GM19463 (cell line): Measurements from ENCODE around the gene SIKE1.
"Not testable (repeated sequence)": the region's sequence is repeated elsewhere in the genome, so short reads cannot be mapped to it uniquely, and the experiment has no call there.

Experiments used
- ATAC-seq: cut with Tn5 transposase; IDR thresholded peaks from one replicate; pipeline ENCODE4 v1.9.1; 2021; ENCODE audit warnings: mild to moderate bottlenecking, moderate library complexity; ENCODE audit not compliant: unreplicated experiment

SIKE1 gene

GRCh38 chr1:114780344-114781226, at the start of gene SIKE1:
TSS of gene SIKE1 (minus strand) at chr1:114780685. CDS start at chr1:114780607, 78 bp downstream.
- ATAC-seq = peak; percentile 99

GRCh38 chr1:114830075-114830474, 49.6 kb upstream of the SIKE1 start:
- not testable (repeated sequence) for ATAC-seq

GRCh38 chr1:114828251-114828650, 47.8 kb upstream of the SIKE1 start:
- ATAC-seq = no peak

DNA sequence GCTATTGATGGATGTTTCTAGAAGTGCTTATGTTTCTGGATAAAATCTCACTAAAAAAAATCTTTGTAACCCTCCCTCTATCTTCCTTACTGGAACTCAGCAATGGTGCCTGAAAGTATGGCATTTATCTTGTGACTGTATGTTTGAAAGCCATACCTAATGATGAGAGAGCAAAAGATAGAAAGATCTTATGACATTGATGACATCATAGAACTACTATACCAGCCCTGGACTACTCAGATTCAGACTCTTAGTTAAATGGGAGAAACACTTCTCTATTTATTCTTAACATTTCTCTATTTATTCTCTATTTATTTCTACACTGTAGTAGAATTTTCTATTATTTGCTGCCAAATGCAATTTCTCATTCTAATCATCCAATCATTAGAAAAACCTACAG, 41.5 kb upstream of the SIKE1 start:
- no peak for ATAC-seq

DNA sequence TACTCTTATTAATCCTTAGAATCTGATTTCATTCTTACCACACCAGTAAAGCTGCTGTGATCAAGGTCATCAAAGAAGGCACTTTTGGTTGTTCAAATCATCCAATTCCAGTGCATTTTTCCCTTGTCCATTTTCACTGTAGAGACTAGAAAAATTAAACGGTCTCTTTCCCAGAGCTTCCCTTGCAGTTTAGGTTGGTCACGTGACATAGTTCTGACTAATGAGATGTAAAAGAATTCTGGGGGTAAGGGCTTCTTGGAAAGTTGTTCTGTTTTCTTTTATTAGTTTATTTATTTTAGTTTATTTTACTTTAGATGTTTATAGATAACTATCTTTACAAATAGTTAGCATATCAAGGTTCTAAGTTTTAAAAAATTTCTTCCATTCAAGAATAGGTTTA, 39.9 kb upstream of the SIKE1 start:
- ATAC-seq = no peak

DNA sequence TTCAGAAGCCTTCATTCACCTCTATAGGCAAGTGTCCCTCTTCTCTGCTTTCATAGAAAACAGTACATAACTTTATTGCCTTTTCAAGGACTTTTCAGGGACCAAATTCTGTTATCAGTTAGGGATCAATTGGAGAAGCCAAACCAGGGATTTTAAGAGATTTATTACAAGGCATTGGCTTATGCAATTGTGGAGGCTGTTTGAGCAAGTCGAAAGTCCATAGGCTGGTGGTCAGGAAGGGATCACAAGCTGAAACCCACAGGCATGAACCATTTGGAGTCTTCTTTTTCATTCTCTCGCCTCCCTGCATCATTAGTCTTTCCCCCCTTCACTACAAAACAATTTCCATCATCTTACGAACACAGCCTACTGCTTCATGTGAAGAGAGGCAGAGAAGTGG, 39.4 kb upstream of the SIKE1 start:
- ATAC-seq = no peak

DNA sequence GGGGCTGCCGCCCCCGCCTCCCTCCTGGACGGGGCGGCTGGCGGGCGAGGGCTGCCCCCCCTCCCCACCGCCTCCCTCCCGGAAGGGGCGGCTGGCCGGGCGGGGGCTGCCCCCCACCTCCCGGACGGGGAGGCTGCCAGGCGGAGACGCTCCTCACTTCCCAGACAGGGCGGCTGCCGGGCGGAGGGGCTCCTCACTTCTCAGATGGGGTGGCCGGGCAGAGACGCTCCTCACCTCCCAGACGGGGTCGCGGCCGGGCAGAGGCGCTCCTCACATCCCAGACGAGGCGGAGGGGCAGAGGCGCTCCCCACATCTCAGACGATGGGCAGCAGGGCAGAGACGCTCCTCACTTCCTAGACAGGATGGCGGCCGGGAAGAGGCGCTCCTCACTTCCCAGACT, 24.0 kb upstream of the SIKE1 start:
- ATAC-seq = not testable (repeated sequence)

GRCh38 chr1:114803001-114803400, 22.5 kb upstream of the SIKE1 start:
- ATAC-seq = peak; percentile 76

- ATAC-seq = no peak
Observed at GRCh38 chr1:114794038-114794437, 13.6 kb upstream of the SIKE1 start.

DNA sequence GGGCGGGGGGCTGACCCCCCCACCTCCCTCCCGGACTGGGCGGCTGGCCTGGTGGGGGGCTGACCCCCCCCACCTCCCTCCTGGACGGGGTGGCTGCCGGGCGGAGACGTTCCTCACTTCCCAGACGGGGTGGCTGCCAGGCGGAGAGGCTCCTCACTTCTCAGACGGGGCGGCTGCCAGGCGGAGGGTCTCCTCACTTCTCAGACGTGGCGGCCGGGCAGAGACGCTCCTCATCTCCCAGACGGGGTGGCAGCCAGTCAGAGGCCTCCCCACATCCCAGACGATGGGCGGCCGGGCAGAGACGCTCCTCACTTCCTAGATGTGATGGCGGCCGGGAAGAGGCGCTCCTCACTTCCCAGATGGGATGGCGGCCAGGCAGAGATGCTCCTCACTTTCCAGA, 10.1 kb upstream of the SIKE1 start:
- ATAC-seq = not testable (repeated sequence)

DNA sequence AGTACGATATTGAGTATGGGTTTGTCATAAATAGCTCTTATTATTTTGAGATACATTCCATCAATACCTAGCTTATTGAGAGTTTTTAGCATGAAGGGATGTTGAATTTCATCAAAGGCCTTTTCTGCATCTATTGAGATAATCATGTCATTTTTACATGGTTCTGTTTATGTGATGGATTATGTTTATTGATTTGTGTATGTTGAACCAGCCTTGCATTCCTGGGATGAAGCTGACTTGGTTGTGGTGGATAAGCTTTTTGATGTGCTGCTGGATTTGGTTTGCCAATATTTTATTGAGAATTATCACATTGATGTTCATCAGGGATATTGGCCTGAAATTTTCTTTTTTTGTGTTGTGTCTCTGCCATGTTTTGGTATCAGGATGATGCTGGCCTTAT, 6.0 kb upstream of the SIKE1 start:
- ATAC-seq = not testable (repeated sequence)

GRCh38 chr1:114782476-114782875, 2.0 kb upstream of the SIKE1 start:
- no peak for ATAC-seq

DNA sequence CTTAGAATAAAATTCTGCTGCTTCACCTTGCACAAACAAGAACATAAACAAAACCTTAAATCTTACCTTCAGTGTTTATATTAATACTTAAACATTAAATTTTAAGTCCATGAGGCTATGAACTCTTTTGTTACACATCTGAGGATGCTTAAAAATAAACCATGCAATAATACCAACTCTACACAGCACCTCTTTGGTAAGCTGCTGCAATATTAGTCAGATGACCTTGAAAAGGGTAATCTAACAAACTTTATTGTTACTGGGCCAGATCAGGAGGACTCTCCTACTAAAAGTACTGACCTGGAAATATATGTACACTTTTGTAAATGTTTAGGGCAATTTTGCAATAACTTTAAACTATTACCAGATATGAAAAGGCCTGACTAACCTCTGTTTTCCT, 763 bp downstream of the SIKE1 start:
- ATAC-seq = no peak

DNA sequence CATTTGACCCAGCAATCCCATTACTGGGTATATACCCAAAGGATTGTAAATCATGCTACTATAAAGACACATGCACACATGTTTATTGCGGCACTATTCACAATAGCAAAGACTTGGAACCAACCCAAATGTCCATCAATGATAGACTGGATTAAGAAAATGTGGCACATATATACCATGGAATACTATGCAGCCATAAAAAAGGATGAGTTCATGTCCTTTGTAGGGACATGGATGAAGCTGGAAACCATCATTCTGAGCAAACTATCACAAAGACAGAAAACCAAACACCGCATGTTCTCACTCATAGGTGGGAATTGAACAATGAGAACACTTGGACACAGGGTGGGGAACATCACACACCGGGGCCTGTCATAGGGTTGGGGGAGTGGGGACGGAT, 3.8 kb downstream of the SIKE1 start:
- ATAC-seq = not testable (repeated sequence)

DNA sequence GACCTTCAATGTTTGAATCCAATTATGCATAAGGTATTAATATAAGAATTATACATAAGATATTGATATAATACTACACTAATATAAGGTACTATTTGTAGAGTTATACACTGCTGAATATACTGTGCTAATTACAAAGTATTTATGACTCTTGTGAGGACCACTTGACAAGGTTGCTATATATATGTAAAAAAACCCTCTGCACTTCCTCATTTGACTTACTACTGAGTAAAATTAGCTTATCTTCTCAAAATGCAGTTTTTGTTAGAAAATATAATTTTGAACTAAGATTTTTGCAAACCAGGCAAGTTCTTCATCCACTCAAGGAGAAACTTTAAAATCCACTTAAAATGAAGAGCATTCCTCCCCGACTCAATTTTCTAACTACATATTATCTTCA, 8.5 kb downstream of the SIKE1 start:
- ATAC-seq = no peak

DNA sequence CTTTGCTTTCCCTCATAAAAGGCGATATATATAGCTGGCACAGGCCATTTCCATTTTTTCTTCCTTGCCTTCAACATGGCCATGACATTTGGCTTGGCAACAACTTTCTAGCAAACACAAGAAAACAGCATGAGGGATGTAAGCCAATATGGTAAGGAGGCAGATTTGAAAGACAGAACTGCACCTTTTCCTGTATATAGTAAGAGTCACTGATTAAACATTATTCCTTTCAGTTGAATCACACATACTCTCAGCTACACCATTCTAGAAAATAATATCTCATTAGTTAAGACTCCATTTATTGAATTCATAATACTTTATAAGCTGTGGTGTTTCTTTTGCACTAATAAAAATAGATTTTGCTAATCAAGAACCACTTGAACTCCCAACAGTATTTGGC, 9.5 kb downstream of the SIKE1 start:
- ATAC-seq = no peak

DNA sequence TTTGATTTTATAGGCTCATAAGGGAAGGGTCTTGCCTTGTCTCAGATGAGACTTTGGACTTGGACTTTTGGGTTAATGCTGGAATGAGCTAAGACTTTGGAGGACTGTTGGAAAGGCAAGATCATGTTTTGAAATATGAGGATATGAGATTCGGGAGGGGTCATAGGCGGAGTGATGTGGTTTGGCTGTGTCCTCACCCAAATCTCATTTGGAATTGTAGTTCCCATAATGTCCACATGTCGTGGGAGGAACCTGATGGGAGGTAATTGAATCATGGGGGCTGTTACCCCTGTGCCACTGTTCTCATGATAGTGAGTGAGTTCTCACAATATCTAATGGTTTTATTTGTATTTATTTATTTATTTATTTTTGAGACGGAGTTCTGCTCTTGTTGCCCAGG, 15.8 kb downstream of the SIKE1 start:
- ATAC-seq = no peak

DNA sequence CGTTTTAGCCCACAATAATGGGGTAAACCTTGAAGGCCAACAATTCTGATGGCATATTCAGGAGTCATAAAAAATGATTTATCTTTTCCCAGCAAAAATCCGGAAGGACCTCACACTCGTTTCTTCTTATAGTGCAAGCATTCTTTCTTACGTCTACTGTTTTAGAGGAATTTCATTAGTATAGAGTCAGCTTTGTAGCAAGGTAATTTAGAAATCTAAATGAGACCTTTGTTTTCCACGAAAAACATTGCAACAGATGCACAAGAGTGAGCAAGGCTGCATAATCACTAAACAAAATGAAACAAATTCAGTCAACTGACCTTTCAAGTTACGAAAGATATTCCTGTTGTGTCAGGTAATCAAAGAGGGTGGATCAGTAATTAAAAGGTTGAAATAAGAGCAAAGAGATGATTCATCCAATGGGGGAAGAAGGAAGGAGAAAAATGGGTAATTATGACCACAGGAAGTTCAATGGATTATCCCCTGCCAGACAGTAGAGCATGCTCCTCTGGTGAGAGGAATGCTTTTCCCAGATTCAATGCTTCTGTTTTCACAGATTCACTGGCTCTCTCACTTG, 22.1 kb downstream of the SIKE1 start:
- ATAC-seq = no peak

GRCh38 chr1:114757455-114758255, 22.8 kb downstream of the SIKE1 start, which contains the start of gene CSDE1:
TSS of gene CSDE1 (minus strand) at chr1:114757984. CDS start at chr1:114739890, 18,094 bp downstream.
- ATAC-seq = peak; percentile 79

DNA sequence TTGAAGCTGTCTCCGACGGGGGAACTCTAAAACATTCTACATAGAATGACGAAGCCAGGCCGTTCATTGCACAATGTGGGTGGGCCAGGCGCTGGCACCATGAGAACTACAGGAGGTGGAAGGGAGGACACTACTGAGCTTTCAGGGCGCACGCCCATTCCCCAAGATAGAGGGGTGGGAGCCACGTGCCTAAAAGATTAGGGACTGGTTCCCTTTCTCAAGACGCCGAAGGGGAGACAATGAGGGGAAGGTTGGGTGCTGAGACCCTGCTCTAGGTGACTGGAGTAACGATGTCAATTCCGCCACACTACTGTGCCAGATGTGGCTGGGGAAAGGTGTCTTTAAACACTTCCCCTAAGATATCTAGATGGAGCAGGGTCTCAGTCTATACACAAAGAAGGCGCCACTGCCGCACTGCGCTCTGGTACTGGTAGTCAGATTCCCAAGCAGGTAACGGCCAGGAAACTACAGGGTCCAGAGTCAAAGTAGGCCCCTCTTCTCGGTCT, 23.5 kb downstream of the SIKE1 start:
- no peak for ATAC-seq
